ENCODE results near the gene ST3GAL3. TPM values are rescaled to one million over a fixed set of nuclear protein-coding genes. Genes with fewer than 3 reads are reported as not detected.

ST3GAL3 gene
- total and polyA plus RNA-seq, 10 of the 15 experiments (the other 5 are each of a cell fraction or from before 2014, with no cell fraction given): 1.2 to 19.3 (median 11.0) TPM

DNA sequence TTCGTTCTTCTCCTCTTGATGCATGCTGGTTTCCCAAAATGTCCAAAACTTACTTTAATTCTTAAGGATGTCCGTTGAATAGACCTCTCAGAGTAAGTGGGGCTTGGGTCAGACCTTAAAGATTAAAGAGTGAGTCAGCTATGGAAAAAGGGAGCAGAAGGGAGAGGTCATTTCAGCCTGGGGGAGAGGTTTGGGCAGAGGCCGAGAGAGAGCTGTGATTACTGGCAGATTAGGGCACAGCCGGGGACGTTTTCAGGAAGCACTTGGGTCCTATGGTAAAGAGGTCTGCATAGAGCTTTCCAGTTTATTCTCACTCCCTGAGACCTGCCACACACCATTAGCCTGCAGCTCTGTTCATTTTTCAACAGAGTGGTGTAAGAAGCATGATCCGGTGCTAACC lies 14.0 kb upstream of the ST3GAL3 start:
- H2AFZ ChIP-seq (ENCODE audit: control insufficient read depth, low read depth, low read length): no peak overlapping the region
- TF ChIP-seq RCOR1 (conservative IDR thresholded peaks at IDR 0.05; ENCODE audit: low read depth, low read length) (no peak), RFX5 (IDR thresholded peaks at IDR 0.05; ENCODE audit: low read depth, low read length) (no peak), SRF (IDR thresholded peaks at IDR 0.05; ENCODE audit: low read depth in 2 of 2, low read length in 2 of 2) (no peak), CBX3 (IDR thresholded peaks at IDR 0.05; ENCODE audit: borderline replicate concordance, low read depth) (no peak), CHD2 (IDR thresholded peaks at IDR 0.05; ENCODE audit: borderline replicate concordance, low read depth, low read length) (no peak), NFIC (IDR thresholded peaks at IDR 0.05; ENCODE audit: low read depth, low read length) (no peak), PAX8 (IDR thresholded peaks at IDR 0.05) (no peak), PAX5 (IDR thresholded peaks at IDR 0.05; ENCODE audit: borderline replicate concordance, low read depth, low read length) (no peak), ZBTB33 (IDR thresholded peaks at IDR 0.05) (no peak), BCL11A (IDR thresholded peaks at IDR 0.05; ENCODE audit: low read depth, low read length) (no peak), SREBF2 (IDR thresholded peaks at IDR 0.05; ENCODE audit: low read length) (no peak)
- TF ChIP-seq, protein P1, sequence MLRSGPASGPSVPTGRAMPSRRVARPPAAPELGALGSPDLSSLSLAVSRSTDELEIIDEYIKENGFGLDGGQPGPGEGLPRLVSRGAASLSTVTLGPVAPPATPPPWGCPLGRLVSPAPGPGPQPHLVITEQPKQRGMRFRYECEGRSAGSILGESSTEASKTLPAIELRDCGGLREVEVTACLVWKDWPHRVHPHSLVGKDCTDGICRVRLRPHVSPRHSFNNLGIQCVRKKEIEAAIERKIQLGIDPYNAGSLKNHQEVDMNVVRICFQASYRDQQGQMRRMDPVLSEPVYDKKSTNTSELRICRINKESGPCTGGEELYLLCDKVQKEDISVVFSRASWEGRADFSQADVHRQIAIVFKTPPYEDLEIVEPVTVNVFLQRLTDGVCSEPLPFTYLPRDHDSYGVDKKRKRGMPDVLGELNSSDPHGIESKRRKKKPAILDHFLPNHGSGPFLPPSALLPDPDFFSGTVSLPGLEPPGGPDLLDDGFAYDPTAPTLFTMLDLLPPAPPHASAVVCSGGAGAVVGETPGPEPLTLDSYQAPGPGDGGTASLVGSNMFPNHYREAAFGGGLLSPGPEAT (IDR thresholded peaks at IDR 0.05; ENCODE audit: low read depth): no peak
- TF ChIP-seq, protein P2, sequence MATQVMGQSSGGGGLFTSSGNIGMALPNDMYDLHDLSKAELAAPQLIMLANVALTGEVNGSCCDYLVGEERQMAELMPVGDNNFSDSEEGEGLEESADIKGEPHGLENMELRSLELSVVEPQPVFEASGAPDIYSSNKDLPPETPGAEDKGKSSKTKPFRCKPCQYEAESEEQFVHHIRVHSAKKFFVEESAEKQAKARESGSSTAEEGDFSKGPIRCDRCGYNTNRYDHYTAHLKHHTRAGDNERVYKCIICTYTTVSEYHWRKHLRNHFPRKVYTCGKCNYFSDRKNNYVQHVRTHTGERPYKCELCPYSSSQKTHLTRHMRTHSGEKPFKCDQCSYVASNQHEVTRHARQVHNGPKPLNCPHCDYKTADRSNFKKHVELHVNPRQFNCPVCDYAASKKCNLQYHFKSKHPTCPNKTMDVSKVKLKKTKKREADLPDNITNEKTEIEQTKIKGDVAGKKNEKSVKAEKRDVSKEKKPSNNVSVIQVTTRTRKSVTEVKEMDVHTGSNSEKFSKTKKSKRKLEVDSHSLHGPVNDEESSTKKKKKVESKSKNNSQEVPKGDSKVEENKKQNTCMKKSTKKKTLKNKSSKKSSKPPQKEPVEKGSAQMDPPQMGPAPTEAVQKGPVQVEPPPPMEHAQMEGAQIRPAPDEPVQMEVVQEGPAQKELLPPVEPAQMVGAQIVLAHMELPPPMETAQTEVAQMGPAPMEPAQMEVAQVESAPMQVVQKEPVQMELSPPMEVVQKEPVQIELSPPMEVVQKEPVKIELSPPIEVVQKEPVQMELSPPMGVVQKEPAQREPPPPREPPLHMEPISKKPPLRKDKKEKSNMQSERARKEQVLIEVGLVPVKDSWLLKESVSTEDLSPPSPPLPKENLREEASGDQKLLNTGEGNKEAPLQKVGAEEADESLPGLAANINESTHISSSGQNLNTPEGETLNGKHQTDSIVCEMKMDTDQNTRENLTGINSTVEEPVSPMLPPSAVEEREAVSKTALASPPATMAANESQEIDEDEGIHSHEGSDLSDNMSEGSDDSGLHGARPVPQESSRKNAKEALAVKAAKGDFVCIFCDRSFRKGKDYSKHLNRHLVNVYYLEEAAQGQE (IDR thresholded peaks at IDR 0.05; ENCODE audit: low read depth, low read length): no peak
- H3K27me3 ChIP-seq (replicated peaks in 1 of 2; ENCODE audit: control insufficient read depth in 2 of 2, insufficient read depth in 2 of 2, low read length in 1 of 2): no peaks in the 10 kb centered on the region
- H3K27ac ChIP-seq (ENCODE audit: control insufficient read depth, insufficient read depth): no peak overlapping the region
- no peaks in the 10 kb centered on the region for H3K9me3 ChIP-seq (replicated peaks; ENCODE audit: control insufficient read depth, insufficient read depth, low read length)
- in situ Hi-C loops (cut with MboI) (no loop called here), intact Hi-C loops (cut with micrococcal nuclease; ENCODE audit: unreplicated experiment) (no loop called here)
- no peaks in the 10 kb centered on the region for H3K79me2 ChIP-seq (ENCODE audit: control insufficient read depth, insufficient read depth, low read length)
- ChIA-PET SMC1A (ENCODE audit: uncharacterized antibody, unreplicated experiment) (no interaction called here), POLR2A (no interaction called here), RAD21 (ENCODE audit: unreplicated experiment) (interaction anchor here (1.2 kb wide), 1 partner anchor 241 kb away, joined by 3 read pairs; no protein-coding TSS in a partner anchor), CTCF (no interaction called here)
- no peak for ATAC-seq
- H3K9ac ChIP-seq (ENCODE audit: control insufficient read depth, insufficient read depth, low read length): no peak overlapping the region
- no peak overlapping the region for H3K4me3 ChIP-seq
- H3K4me2 ChIP-seq (ENCODE audit: control insufficient read depth, insufficient read depth): no peak overlapping the region
- BruUV-seq (replicated peaks): no TSS peak
- FAIRE-seq: no peak
- H3K36me3 ChIP-seq (ENCODE audit: control insufficient read depth in 2 of 2, insufficient read depth in 2 of 2, low read length in 1 of 2): peaks cover 53 to 80% of the 10 kb centered on the region in 2 experiments
- no peak for DNase-seq (ENCODE audit: low read depth, low spot score)
- no peaks in the 10 kb centered on the region for H3K4me1 ChIP-seq (ENCODE audit: control insufficient read depth, insufficient read depth, low read length)
- H4K20me1 ChIP-seq (ENCODE audit: control insufficient read depth, insufficient read depth): no peaks in the 10 kb centered on the region
- WGBS (ENCODE audit: insufficient coverage, insufficient replicate concordance, low lambda C conversion rate, missing lambda C conversion rate): 97% methylated on average over 6 of the region's 6 CpGs

All from GM12878 (cell line).